Measurements from ENCODE around the gene PROSER3.
"Not testable (repeated sequence)": the region's sequence is repeated elsewhere in the genome, so short reads cannot be mapped to it uniquely, and the experiment has no call there.

PROSER3 gene

GRCh38 chr19:35792312-35792711 lies 34.3 kb downstream of the PROSER3 start:
- no peak for DNase-seq (ENCODE audit: low read depth)

- no peak for DNase-seq (ENCODE audit: low read depth)
Observed at GRCh38 chr19:35792888-35793287, 34.9 kb downstream of the PROSER3 start.

- DNase-seq (ENCODE audit: low read depth) = no peak
Observed at GRCh38 chr19:35793381-35794165, 35.6 kb downstream of the PROSER3 start.

- not testable (repeated sequence) for DNase-seq (ENCODE audit: low read depth)
Observed at GRCh38 chr19:35795564-35795963, 37.6 kb downstream of the PROSER3 start.

GRCh38 chr19:35796645-35797542 lies 38.9 kb downstream of the PROSER3 start:
- no peak for DNase-seq (ENCODE audit: low read depth)

- no peak for DNase-seq (ENCODE audit: low read depth)
Observed at GRCh38 chr19:35797663-35798062, 39.7 kb downstream of the PROSER3 start.

- DNase-seq (ENCODE audit: low read depth) = no peak
Observed at GRCh38 chr19:35801828-35802227, 43.9 kb downstream of the PROSER3 start.

GRCh38 chr19:35805526-35806102 lies 47.6 kb downstream of the PROSER3 start:
- DNase-seq (ENCODE audit: low read depth) = no peak

- no peak for DNase-seq (ENCODE audit: low read depth)
Observed at GRCh38 chr19:35806597-35806996, 48.6 kb downstream of the PROSER3 start.

- DNase-seq (ENCODE audit: low read depth) = no peak
Observed at GRCh38 chr19:35807633-35808032, 49.7 kb downstream of the PROSER3 start.

- no peak for DNase-seq (ENCODE audit: low read depth)
Observed at GRCh38 chr19:35811317-35812219, 53.6 kb downstream of the PROSER3 start.

GRCh38 chr19:35812220-35813042 lies 54.5 kb downstream of the PROSER3 start, which contains the start of gene PRODH2:
Gene PRODH2, minus strand, starts transcription at chr19:35812845. Its CDS starts 40 bp downstream, at chr19:35812805.
- DNase-seq (ENCODE audit: low read depth) = no peak

- DNase-seq (ENCODE audit: low read depth) = no peak
Observed at GRCh38 chr19:35813043-35813890, 55.3 kb downstream of the PROSER3 start.

- DNase-seq (ENCODE audit: low read depth) = no peak
Observed at GRCh38 chr19:35816262-35816661, 58.3 kb downstream of the PROSER3 start.

GRCh38 chr19:35816846-35817245 lies 58.9 kb downstream of the PROSER3 start:
- DNase-seq (ENCODE audit: low read depth) = no peak

GRCh38 chr19:35818445-35818844 lies 60.5 kb downstream of the PROSER3 start:
- DNase-seq (ENCODE audit: low read depth) = no peak
